Stimulated activated CD8-positive, alpha-beta memory T cell treated with anti-CD3 and anti-CD28 coated beads, Interleukin-7, amount 100 ng/mL, for 48 hours (primary cell): ENCODE results near the gene GTPBP6.
"Not testable (repeated sequence)": the region's sequence is repeated elsewhere in the genome, so short reads cannot be mapped to it uniquely, and the experiment has no call there.

ENCODE experiments used
- DNase-seq, 2 donors: peaks; one replicate each; pipeline ENCODE4 v3.0.0-alpha.2; 2020; ENCODE audit warnings: low read depth in 1 of 2; ENCODE audit errors: extremely low read depth in 1 of 2

GTPBP6 gene

GRCh38 chrX:335758-336155, 17.2 kb upstream of the GTPBP6 start:
- DNase-seq: no peak

- DNase-seq: no peak
Measured at GRCh38 chrX:334971-335757, 16.6 kb upstream of the GTPBP6 start.

- DNase-seq: no peak
Measured at GRCh38 chrX:334331-334891, 15.8 kb upstream of the GTPBP6 start.

GRCh38 chrX:333611-334311, 15.2 kb upstream of the GTPBP6 start:
- DNase-seq: no peak

- DNase-seq: no peak
Measured at GRCh38 chrX:332916-333610, 14.5 kb upstream of the GTPBP6 start.

GRCh38 chrX:332496-332860, 13.9 kb upstream of the GTPBP6 start:
- DNase-seq: no peak

- DNase-seq: no peak
Measured at GRCh38 chrX:331825-332495, 13.4 kb upstream of the GTPBP6 start.

GRCh38 chrX:331151-331824, 12.7 kb upstream of the GTPBP6 start:
- no peak for DNase-seq

- DNase-seq: no peak
Measured at GRCh38 chrX:330726-331150, 12.1 kb upstream of the GTPBP6 start.

GRCh38 chrX:330141-330725, 11.6 kb upstream of the GTPBP6 start:
- not testable (repeated sequence) for DNase-seq

- no peak for DNase-seq
Measured at GRCh38 chrX:329291-329910, 10.8 kb upstream of the GTPBP6 start.

GRCh38 chrX:327660-328126, 9.1 kb upstream of the GTPBP6 start:
- no peak for DNase-seq

- not testable (repeated sequence) for DNase-seq
Measured at GRCh38 chrX:324664-325063, 6.1 kb upstream of the GTPBP6 start.

- peak in 1 of 2 donors; percentile 16 for DNase-seq
Measured at GRCh38 chrX:323721-324628, 5.4 kb upstream of the GTPBP6 start.

GRCh38 chrX:320126-320783, 1.7 kb upstream of the GTPBP6 start:
- no peak for DNase-seq

GRCh38 chrX:319579-320125, 1.1 kb upstream of the GTPBP6 start:
- DNase-seq: no peak

- peak; percentile 94 to 99 for DNase-seq
Measured at GRCh38 chrX:318068-318738, 393 bp downstream of the GTPBP6 start.
